ENCODE measurements around the gene TRNP1.

The TRNP1 gene

GRCh38 chr1:26972390-26972789 is 21.1 kb upstream of the TRNP1 start:
- DNase-seq (ENCODE audit: low spot score): no peak
- no peak for TF ChIP-seq CTCF (IDR thresholded peaks at IDR 0.05; ENCODE audit: extremely low read depth, missing control alignments)

GRCh38 chr1:26972821-26973220 is 20.7 kb upstream of the TRNP1 start:
- no peak for DNase-seq (ENCODE audit: low spot score)
- no peak for TF ChIP-seq CTCF (IDR thresholded peaks at IDR 0.05; ENCODE audit: extremely low read depth, missing control alignments)

- no peak for TF ChIP-seq CTCF (IDR thresholded peaks at IDR 0.05; ENCODE audit: extremely low read depth, missing control alignments)
- no peak for DNase-seq (ENCODE audit: low spot score)
Measured at GRCh38 chr1:26976621-26977510, 16.6 kb upstream of the TRNP1 start.

- DNase-seq (ENCODE audit: low spot score): no peak
- TF ChIP-seq CTCF (IDR thresholded peaks at IDR 0.05; ENCODE audit: extremely low read depth, missing control alignments): no peak
Measured at GRCh38 chr1:26978901-26979300, 14.6 kb upstream of the TRNP1 start.

GRCh38 chr1:26981146-26981846 is 12.2 kb upstream of the TRNP1 start:
- DNase-seq (ENCODE audit: low spot score): no peak
- no peak for TF ChIP-seq CTCF (IDR thresholded peaks at IDR 0.05; ENCODE audit: extremely low read depth, missing control alignments)

- no peak for TF ChIP-seq CTCF (IDR thresholded peaks at IDR 0.05; ENCODE audit: extremely low read depth, missing control alignments)
- no peak for DNase-seq (ENCODE audit: low spot score)
Measured at GRCh38 chr1:26983863-26984262, 9.6 kb upstream of the TRNP1 start.

- DNase-seq (ENCODE audit: low spot score): no peak
- no peak for TF ChIP-seq CTCF (IDR thresholded peaks at IDR 0.05; ENCODE audit: extremely low read depth, missing control alignments)
Measured at GRCh38 chr1:26984291-26984690, 9.2 kb upstream of the TRNP1 start.
